H1 (cell line): ENCODE data around the gene SFTPB. TPM values are rescaled to one million over a fixed set of nuclear protein-coding genes. Genes with fewer than 3 reads are reported as not detected.

ENCODE experiments used
- BCL11A ChIP-seq, 2 experiments: IDR thresholded peaks; one replicate each; pipeline ENCODE4 v1.6.1; 2011; ENCODE audit warnings: low read depth in 2 of 2, low read length in 2 of 2, mild to moderate bottlenecking in 2 of 2
- SAP30 ChIP-seq: fragments of 300-600 bp; sonication (generic); IDR thresholded peaks from 2 replicates; pipeline ENCODE4 v1.7.1; 2012; ENCODE audit warnings: low read length, moderate library complexity, mild to moderate bottlenecking, inconsistent platforms; ENCODE audit not compliant: insufficient read depth, insufficient replicate concordance
- SIX5 ChIP-seq: IDR thresholded peaks from 2 replicates; pipeline ENCODE4 v1.6.1; 2011; ENCODE audit warnings: mild to moderate bottlenecking, low read depth, low read length
- TAF7 ChIP-seq: optimal IDR thresholded peaks from 2 replicates; pipeline ENCODE3; 2011; ENCODE audit warnings: low read depth, mild to moderate bottlenecking, inconsistent platforms, low read length, moderate library complexity, borderline replicate concordance
- polyA plus RNA-seq, 7 experiments: library from polyadenylated mRNA; depleted of rRNA in 3 of 7; stranded (reverse) in 5 of 7; unstranded in 2 of 7; fragments of >200 nt in 5 of 7; fragments of 200-250 nt in 2 of 7; gene quantifications; 1 replicate in 5 of 7; 2 replicates in 1 of 7; 4 replicates in 1 of 7; pipeline versions ENCODE4 v1.2.1 to v1.2.3, GENCODE V29; 2011 to 2013; ENCODE audit warnings: missing spikeins in 2 of 7, mixed read lengths in 2 of 7
- total RNA-seq: library from RNA; stranded (reverse); fragmentation: NEBNext Ultra II Directional; extraction: Animal tissue kit (Norgen Biotek cat#: 25700); gene quantifications from 2 replicates; pipeline ENCODE4 v1.2.1, GENCODE V29; 2021
- TF ChIP-seq, protein P1 (sequence below): IDR thresholded peaks from 2 replicates; pipeline ENCODE4 v1.6.1; 2012; ENCODE audit warnings: inconsistent platforms

SFTPB gene
- total and polyA plus RNA-seq, 2 of the 8 experiments (the other 6 are each of a cell fraction or from before 2014, with no cell fraction given) = not detected

DNA sequence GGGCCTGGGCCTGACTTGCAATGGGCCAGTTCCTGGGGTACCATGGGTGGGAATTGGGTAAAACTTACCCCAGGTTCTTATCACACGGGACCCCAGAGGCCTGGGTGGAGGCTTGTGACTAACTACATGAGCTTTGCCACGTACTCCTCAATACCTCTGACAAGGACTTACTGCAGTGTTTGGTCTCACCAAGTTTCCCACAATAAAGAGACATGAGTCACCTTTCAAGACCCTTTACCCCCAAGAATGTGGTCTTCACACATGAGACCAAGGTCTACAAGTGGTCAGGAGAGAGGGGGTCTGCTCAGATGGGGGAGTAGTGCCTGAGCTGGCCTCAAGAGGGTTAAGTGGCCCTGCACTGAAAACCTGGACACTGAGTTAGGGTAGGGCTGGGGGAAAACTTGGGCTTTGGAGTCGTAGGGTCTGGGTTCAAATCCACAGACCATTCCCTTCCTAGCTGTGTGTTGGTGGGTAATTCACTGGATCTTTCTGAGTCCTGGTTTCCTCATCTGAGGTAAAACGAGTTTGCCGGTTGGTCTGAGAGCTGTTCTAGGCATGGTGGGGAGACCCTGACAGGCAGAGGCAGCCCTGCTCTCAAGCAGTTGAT lies 24.1 kb upstream of the SFTPB start (continued):
- TF ChIP-seq, protein P1, sequence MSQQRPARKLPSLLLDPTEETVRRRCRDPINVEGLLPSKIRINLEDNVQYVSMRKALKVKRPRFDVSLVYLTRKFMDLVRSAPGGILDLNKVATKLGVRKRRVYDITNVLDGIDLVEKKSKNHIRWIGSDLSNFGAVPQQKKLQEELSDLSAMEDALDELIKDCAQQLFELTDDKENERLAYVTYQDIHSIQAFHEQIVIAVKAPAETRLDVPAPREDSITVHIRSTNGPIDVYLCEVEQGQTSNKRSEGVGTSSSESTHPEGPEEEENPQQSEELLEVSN = no peak
- TF ChIP-seq SIX5 (no peak), BCL11A (IDR thresholded peaks at IDR 0.05; ENCODE audit: low read depth in 2 of 2, low read length in 2 of 2) (no peak), SAP30 (no peak), TAF7 (no peak)
